K562 (cell line): ENCODE results near the gene SCART1. TPM values are rescaled to one million over a fixed set of nuclear protein-coding genes. Genes with fewer than 3 reads are reported as not detected.

Experiments
- ATAC-seq: fragments of 200-7000 bp; cut with Tn5 transposase; 3 replicates; pipeline ENCODE4 v1.9.1; 2020; ENCODE audit warnings: moderate library complexity
- BruUV-seq: library from RNA; stranded (reverse); fragments of 400-500 nt; replicated peaks from 2 replicates; lab custom pipeline; 2021; lab: Mats Ljungman, UMichigan
- CTCF ChIA-PET: fragments of 300-600 bp; formaldehyde crosslinking; extraction: SDS; loops from one replicate; lab custom pipeline; 2021; ENCODE audit warnings: low intra/inter-chr PET ratio; lab: Yijun Ruan, JAX
- POLR2A ChIA-PET: fragments of 300-600, 350-650 bp; sonication (Branson Sonifier 250); formaldehyde crosslinking; extraction: SDS; loops from one replicate; lab custom pipeline; 2021; ENCODE audit warnings: antibody characterized with exemption, inconsistent platforms; lab: Yijun Ruan, JAX
- DNase-seq, 4 experiments: peaks; one replicate each; pipeline versions ENCODE4 v3.0.0 to v3.0.0-alpha.2; 2011 to 2018; ENCODE audit warnings: low spot score in 3 of 4, mixed read lengths in 3 of 4; ENCODE audit errors: extremely low read depth in 1 of 4
- FAIRE-seq: peaks from 2 replicates; lab custom pipeline; 2011; peaks lifted over from hg19 to GRCh38; lab: Jason Lieb, UNC
- H2AFZ ChIP-seq: 2 replicates; pipeline ENCODE4 v1.6.0; 2011; ENCODE audit warnings: low read depth, low read length, control low read depth, inconsistent platforms
- H3K27ac ChIP-seq: fragments of 200-600 bp; 3 replicates; pipeline ENCODE4 v1.8.0; 2011; ENCODE audit warnings: low read depth, mild to moderate bottlenecking, control low read depth, inconsistent platforms, low read length, moderate library complexity, mixed read lengths; ENCODE audit errors: extremely low read depth
- H3K27me3 ChIP-seq, 2 experiments: fragments of 300-600 bp in 1 of 2; 2 replicates in 1 of 2; 3 replicates in 1 of 2; pipeline versions ENCODE4 v1.6.0 to v1.8.0; 2011; ENCODE audit warnings: inconsistent platforms in 2 of 2, low read length in 2 of 2, mild to moderate bottlenecking in 1 of 2, mixed read lengths in 1 of 2, moderate library complexity in 1 of 2; ENCODE audit not compliant: control insufficient read depth in 2 of 2, insufficient read depth in 2 of 2
- H3K36me3 ChIP-seq: fragments of 300-600 bp; 3 replicates; pipeline ENCODE4 v1.8.0; 2011; ENCODE audit warnings: mild to moderate bottlenecking, low read length, inconsistent platforms; ENCODE audit not compliant: control insufficient read depth, insufficient read depth
- H3K4me1 ChIP-seq, 2 experiments: fragments of 200-600 bp in 1 of 2; replicated peaks in 1 of 2; 2 replicates in 1 of 2; 3 replicates in 1 of 2; pipeline versions ENCODE4 v1.5.1 to v1.8.0; 2011; ENCODE audit warnings: inconsistent platforms in 2 of 2, low read length in 2 of 2, mild to moderate bottlenecking in 1 of 2, mixed read lengths in 1 of 2, moderate library complexity in 1 of 2; ENCODE audit not compliant: control insufficient read depth in 2 of 2, insufficient read depth in 2 of 2
- H3K4me2 ChIP-seq: 2 replicates; pipeline ENCODE4 v1.6.1; 2011; ENCODE audit warnings: low read length, control low read depth, inconsistent platforms, mixed read lengths; ENCODE audit not compliant: insufficient read depth
- H3K4me3 ChIP-seq: fragments of 200-600 bp; sonication (generic), shearing (Covaris generic); 2 replicates; pipeline ENCODE4 v1.5.1; 2016; ENCODE audit warnings: control low read depth, inconsistent platforms
- H3K79me2 ChIP-seq: fragments of 200-600 bp; 3 replicates; pipeline ENCODE4 v1.8.0; 2011; ENCODE audit warnings: low read length, inconsistent platforms; ENCODE audit not compliant: control insufficient read depth, insufficient read depth
- H3K9ac ChIP-seq, 2 experiments: 2 replicates each; pipeline versions ENCODE4 v1.6.0 to v1.6.1; 2011; ENCODE audit warnings: low read depth in 2 of 2, low read length in 2 of 2, control low read depth in 1 of 2, inconsistent platforms in 1 of 2, mild to moderate bottlenecking in 1 of 2, mixed read lengths in 1 of 2; ENCODE audit not compliant: insufficient read depth in 1 of 2
- H3K9me1 ChIP-seq: one replicate; pipeline ENCODE4 v1.6.0; 2011; ENCODE audit warnings: inconsistent platforms, mild to moderate bottlenecking, low read length, moderate library complexity; ENCODE audit not compliant: control insufficient read depth, insufficient read depth
- H3K9me3 ChIP-seq: replicated peaks from 2 replicates; pipeline ENCODE4 v1.5.1; 2011; ENCODE audit warnings: low read depth, low read length, inconsistent platforms; ENCODE audit not compliant: control insufficient read depth, insufficient read depth
- H4K20me1 ChIP-seq: replicated peaks from 2 replicates; pipeline ENCODE4 v1.6.1; 2011; ENCODE audit warnings: low read length, inconsistent platforms, mixed read lengths; ENCODE audit not compliant: control insufficient read depth, insufficient read depth
- EGR1 ChIP-seq: fragments of 450-650 bp; conservative IDR thresholded peaks from 2 replicates; pipeline ENCODE4 v1.6.1; 2017; ENCODE audit warnings: mild to moderate bottlenecking
- ERF ChIP-seq: fragments of 450-650 bp; formaldehyde crosslinking; IDR thresholded peaks from 2 replicates; pipeline ENCODE4 v1.4.0; 2020; ENCODE audit warnings: mild to moderate bottlenecking, mixed read lengths
- HSF4 ChIP-seq: fragments of 250-450 bp; sonication (Bioruptor Pico); IDR thresholded peaks from 2 replicates; pipeline ENCODE4 v2.1.2; 2022; ENCODE audit warnings: mild to moderate bottlenecking, moderate library complexity, borderline replicate concordance
- JUN ChIP-seq, 2 experiments: sonication (generic) in 1 of 2; formaldehyde crosslinking in 1 of 2; IDR thresholded peaks; 2 replicates each; pipeline versions ENCODE4 v1.6.1 to v1.8.0; 2012 to 2022; ENCODE audit warnings: borderline replicate concordance in 2 of 2, mild to moderate bottlenecking in 2 of 2, improper control_type of control experiment in 1 of 2, low read depth in 1 of 2, low read length in 1 of 2, missing genetic modification reagents in 1 of 2
- MCM3 ChIP-seq: fragments of 450-650 bp; IDR thresholded peaks from 2 replicates; pipeline ENCODE4 v1.6.1; 2016
- NFATC3 ChIP-seq: fragments of 450-650 bp; IDR thresholded peaks from 2 replicates; pipeline ENCODE4 v1.6.1; 2017; ENCODE audit warnings: mild to moderate bottlenecking
- PHF21A ChIP-seq: fragments of 450-650 bp; IDR thresholded peaks from 2 replicates; pipeline ENCODE4 v1.6.1; 2017; ENCODE audit warnings: low read depth, borderline replicate concordance
- PHTF2 ChIP-seq: fragments of 250-450 bp; sonication (Bioruptor Pico); IDR thresholded peaks from 2 replicates; pipeline ENCODE4 v1.5.0; 2021; ENCODE audit warnings: mild to moderate bottlenecking
- SRSF7 ChIP-seq: fragments of 200-400 bp; formaldehyde crosslinking; optimal IDR thresholded peaks from 2 replicates; pipeline ENCODE3; 2017; ENCODE audit warnings: mild to moderate bottlenecking, low read depth, low read length
- TARDBP ChIP-seq: fragments of 450-650 bp; IDR thresholded peaks from 2 replicates; pipeline ENCODE4 v1.6.1; 2016
- ZNF232 ChIP-seq: sonication (generic); formaldehyde crosslinking; IDR thresholded peaks from 2 replicates; pipeline ENCODE4 v1.8.0; 2022; ENCODE audit warnings: mild to moderate bottlenecking, missing genetic modification reagents
- ZNF263 ChIP-seq: sonication (generic); formaldehyde crosslinking; IDR thresholded peaks from 2 replicates; pipeline ENCODE4 v1.8.0; 2022; ENCODE audit warnings: mild to moderate bottlenecking, missing genetic modification reagents, borderline replicate concordance
- WGBS: fragments of 100-300 bp; shearing (Covaris generic); methylation state at CpG from one replicate; pipeline ENCODE4 v1.1.6; 2016; ENCODE audit warnings: low coverage, mixed read lengths; ENCODE audit not compliant: insufficient coverage; ENCODE audit errors: missing lambda C conversion rate; 5-methylcytosine and 5-hydroxymethylcytosine counted together
- in situ Hi-C: fragments of 300-500 bp; cut with MboI; formaldehyde crosslinking; loops from 4 replicates; pipeline ENCODE4 v1.15.0; 2018; ENCODE audit warnings: inconsistent platforms, mixed read lengths
- intact Hi-C: fragments of 100-400 bp; cut with micrococcal nuclease; formaldehyde crosslinking; loops from 2 replicates; pipeline ENCODE4 v1.14.2; 2022
- polyA plus RNA-seq, 8 experiments: library from polyadenylated mRNA; depleted of rRNA in 4 of 8; stranded (reverse) in 5 of 8; unstranded in 3 of 8; fragments of >200 nt; fragmentation: Nextera tagmentation in 2 of 8; fragmentation: Illumina TruSeq in 1 of 8; extraction: Ambion mirVana in 2 of 8; extraction: Trizol in 1 of 8; gene quantifications; 2 replicates each; pipeline versions ENCODE4 v1.2.1 to v1.2.3, GENCODE V29; 2011 to 2014; ENCODE audit warnings: inconsistent platforms in 1 of 8, missing spikeins in 1 of 8
- total RNA-seq, 7 experiments: library from RNA; depleted of rRNA in 6 of 7; stranded (reverse); fragments of >200 nt in 6 of 7; fragmentation: Illumina TruSeq in 2 of 7; extraction: Trizol in 2 of 7; gene quantifications; 2 replicates each; pipeline versions ENCODE4 v1.2.1 to v1.2.3, GENCODE V29; 2011 to 2021; ENCODE audit warnings: low replicate concordance in 1 of 7
- TF ChIP-seq, protein P1 (sequence below): IDR thresholded peaks from 2 replicates; pipeline ENCODE4 v1.6.1; 2011; ENCODE audit warnings: borderline replicate concordance, low read depth, mild to moderate bottlenecking, moderate library complexity, low read length; ENCODE audit not compliant: insufficient read depth, poor library complexity, severe bottlenecking
- TF ChIP-seq, protein P2 (sequence below): fragments of 250-450 bp; sonication (Bioruptor Pico); IDR thresholded peaks from 2 replicates; pipeline ENCODE4 v1.4.0; 2020; ENCODE audit warnings: mild to moderate bottlenecking, moderate library complexity
- TF ChIP-seq, protein P3 (sequence below): sonication (generic); formaldehyde crosslinking; IDR thresholded peaks from 2 replicates; pipeline ENCODE4 v1.8.1; 2022; ENCODE audit warnings: missing genetic modification reagents

SCART1 gene
- total and polyA plus RNA-seq, 9 of the 15 experiments (the other 6 are each of a cell fraction or from before 2014, with no cell fraction given), result 0.18 to 6.5 (median 4.5) TPM

DNA sequence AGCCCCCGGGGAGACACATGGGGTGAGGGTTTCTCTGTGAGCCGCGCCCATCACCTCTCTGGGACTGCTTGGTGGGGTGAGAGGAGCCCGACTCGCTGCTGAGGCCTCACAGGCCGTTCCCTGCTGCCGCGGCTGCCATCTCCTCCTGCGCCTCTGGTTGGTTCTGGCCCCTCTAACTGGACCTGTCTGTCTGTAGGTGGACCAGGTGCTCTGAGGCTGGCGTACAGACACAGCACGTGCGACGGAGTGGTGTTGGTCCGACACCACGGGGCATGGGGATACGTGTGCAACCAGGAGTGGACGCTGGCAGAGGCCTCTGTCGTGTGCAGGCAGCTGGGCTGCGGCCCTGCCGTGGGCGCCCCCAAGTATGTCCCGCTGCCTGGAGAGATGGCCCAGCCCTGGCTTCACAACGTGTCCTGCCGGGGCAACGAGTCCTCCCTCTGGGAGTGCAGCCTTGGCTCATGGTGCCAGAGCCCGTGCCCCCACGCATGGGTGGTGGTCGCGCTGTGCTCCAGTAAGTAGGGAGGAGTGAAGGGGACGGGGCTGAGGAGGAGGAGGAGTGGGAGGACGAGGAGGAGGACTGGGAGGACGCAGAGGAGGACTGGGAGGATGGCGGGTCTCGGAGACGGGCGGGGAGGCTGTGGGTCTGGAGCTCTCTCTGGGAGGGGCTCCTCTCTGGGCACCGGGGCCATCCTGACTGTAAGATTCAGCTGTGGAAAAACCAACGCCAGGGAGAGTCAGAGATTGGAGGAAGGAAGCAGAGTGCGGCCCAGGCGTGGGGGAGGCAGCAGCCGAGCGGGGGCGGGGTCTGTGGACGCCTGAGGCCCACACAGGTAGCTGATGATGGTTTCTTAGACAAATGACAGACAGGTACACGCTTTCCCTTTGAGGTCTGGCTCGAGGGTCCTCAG lies 2.6 kb downstream of the SCART1 start:
- no peak overlapping the region for H3K4me2 ChIP-seq
- H4K20me1 ChIP-seq, result no peaks in the 10 kb centered on the region
- DNase-seq, result no peak
- H3K36me3 ChIP-seq, result no peaks in the 10 kb centered on the region
- H3K27ac ChIP-seq, result no peak overlapping the region
- BruUV-seq, result no TSS peak
- no peak for FAIRE-seq
- peaks cover 0 to 40% of the 10 kb centered on the region in 2 experiments; a peak in 2 of 5 replicates for H3K27me3 ChIP-seq
- ChIA-PET POLR2A (no interaction called here), CTCF (no interaction called here)
- no peak overlapping the region for H3K4me3 ChIP-seq
- no peak overlapping the region; a peak in 1 of 4 replicates for H3K9ac ChIP-seq
- in situ Hi-C loops (no loop called here), intact Hi-C loops (no loop called here)
- H3K79me2 ChIP-seq, result no peaks in the 10 kb centered on the region; the same call in 2 of the 3 replicates
- H3K4me1 ChIP-seq, result peaks cover 0 to 34% of the 10 kb centered on the region in 2 experiments; a peak in 2 of 5 replicates
- no peaks in the 10 kb centered on the region for H3K9me3 ChIP-seq
- H2AFZ ChIP-seq, result no peak overlapping the region
- no peak for ATAC-seq
- H3K9me1 ChIP-seq, result no peaks in the 10 kb centered on the region
- 11% methylated on average over 42 of the region's 46 CpGs for WGBS
- TF ChIP-seq ERF (CRISPR knock-in tag), result no peak
- no peak for TF ChIP-seq TARDBP
- no peak for TF ChIP-seq PHF21A
- TF ChIP-seq HSF4 (CRISPR knock-in tag), result no peak
- TF ChIP-seq, protein P1, sequence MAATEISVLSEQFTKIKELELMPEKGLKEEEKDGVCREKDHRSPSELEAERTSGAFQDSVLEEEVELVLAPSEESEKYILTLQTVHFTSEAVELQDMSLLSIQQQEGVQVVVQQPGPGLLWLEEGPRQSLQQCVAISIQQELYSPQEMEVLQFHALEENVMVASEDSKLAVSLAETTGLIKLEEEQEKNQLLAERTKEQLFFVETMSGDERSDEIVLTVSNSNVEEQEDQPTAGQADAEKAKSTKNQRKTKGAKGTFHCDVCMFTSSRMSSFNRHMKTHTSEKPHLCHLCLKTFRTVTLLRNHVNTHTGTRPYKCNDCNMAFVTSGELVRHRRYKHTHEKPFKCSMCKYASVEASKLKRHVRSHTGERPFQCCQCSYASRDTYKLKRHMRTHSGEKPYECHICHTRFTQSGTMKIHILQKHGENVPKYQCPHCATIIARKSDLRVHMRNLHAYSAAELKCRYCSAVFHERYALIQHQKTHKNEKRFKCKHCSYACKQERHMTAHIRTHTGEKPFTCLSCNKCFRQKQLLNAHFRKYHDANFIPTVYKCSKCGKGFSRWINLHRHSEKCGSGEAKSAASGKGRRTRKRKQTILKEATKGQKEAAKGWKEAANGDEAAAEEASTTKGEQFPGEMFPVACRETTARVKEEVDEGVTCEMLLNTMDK, result no peak
- no peak for TF ChIP-seq MCM3
- TF ChIP-seq EGR1, result 0 out of 2 replicates have a peak, but pooled peaks have one; percentile 22
- no peak for TF ChIP-seq SRSF7
- TF ChIP-seq JUN (IDR thresholded peaks at IDR 0.05; ENCODE audit: borderline replicate concordance, low read depth, low read length), result no peak
- no peak for TF ChIP-seq JUN (CRISPR knock-in tag; IDR thresholded peaks at IDR 0.05; ENCODE audit: borderline replicate concordance)
- TF ChIP-seq, protein P2, sequence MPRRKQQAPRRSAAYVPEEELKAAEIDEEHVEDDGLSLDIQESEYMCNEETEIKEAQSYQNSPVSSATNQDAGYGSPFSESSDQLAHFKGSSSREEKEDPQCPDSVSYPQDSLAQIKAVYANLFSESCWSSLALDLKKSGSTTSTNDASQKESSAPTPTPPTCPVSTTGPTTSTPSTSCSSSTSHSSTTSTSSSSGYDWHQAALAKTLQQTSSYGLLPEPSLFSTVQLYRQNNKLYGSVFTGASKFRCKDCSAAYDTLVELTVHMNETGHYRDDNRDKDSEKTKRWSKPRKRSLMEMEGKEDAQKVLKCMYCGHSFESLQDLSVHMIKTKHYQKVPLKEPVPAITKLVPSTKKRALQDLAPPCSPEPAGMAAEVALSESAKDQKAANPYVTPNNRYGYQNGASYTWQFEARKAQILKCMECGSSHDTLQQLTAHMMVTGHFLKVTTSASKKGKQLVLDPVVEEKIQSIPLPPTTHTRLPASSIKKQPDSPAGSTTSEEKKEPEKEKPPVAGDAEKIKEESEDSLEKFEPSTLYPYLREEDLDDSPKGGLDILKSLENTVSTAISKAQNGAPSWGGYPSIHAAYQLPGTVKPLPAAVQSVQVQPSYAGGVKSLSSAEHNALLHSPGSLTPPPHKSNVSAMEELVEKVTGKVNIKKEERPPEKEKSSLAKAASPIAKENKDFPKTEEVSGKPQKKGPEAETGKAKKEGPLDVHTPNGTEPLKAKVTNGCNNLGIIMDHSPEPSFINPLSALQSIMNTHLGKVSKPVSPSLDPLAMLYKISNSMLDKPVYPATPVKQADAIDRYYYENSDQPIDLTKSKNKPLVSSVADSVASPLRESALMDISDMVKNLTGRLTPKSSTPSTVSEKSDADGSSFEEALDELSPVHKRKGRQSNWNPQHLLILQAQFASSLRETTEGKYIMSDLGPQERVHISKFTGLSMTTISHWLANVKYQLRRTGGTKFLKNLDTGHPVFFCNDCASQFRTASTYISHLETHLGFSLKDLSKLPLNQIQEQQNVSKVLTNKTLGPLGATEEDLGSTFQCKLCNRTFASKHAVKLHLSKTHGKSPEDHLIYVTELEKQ (CRISPR knock-in tag), result no peak
- TF ChIP-seq PHTF2 (CRISPR knock-in tag), result no peak
- no peak for TF ChIP-seq NFATC3
- TF ChIP-seq ZNF232 (CRISPR knock-in tag), result no peak
- TF ChIP-seq, protein P3, sequence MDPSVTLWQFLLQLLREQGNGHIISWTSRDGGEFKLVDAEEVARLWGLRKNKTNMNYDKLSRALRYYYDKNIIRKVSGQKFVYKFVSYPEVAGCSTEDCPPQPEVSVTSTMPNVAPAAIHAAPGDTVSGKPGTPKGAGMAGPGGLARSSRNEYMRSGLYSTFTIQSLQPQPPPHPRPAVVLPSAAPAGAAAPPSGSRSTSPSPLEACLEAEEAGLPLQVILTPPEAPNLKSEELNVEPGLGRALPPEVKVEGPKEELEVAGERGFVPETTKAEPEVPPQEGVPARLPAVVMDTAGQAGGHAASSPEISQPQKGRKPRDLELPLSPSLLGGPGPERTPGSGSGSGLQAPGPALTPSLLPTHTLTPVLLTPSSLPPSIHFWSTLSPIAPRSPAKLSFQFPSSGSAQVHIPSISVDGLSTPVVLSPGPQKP, result no peak
- peak; percentile 91 for TF ChIP-seq ZNF263 (CRISPR knock-in tag)
